GM19351 (cell line): ENCODE measurements around the gene RANBP9.
A peak's percentile ranks its signal among the peaks of the same experiment; 100 is the strongest.

ENCODE experiments used
- ATAC-seq: cut with Tn5 transposase; IDR thresholded peaks from one replicate; pipeline ENCODE4 v1.9.1; 2021; ENCODE audit warnings: mild to moderate bottlenecking, moderate library complexity; ENCODE audit not compliant: unreplicated experiment

RANBP9 gene

GRCh38 chr6:13604546-13605416, 106.9 kb downstream of the RANBP9 start:
- ATAC-seq = no peak

GRCh38 chr6:13604135-13604534, 107.5 kb downstream of the RANBP9 start:
- ATAC-seq = no peak

- no peak for ATAC-seq
Measured at GRCh38 chr6:13600036-13600435, 111.6 kb downstream of the RANBP9 start.

- no peak for ATAC-seq
Measured at GRCh38 chr6:13597073-13597472, 114.6 kb downstream of the RANBP9 start.

GRCh38 chr6:13593720-13594119, 117.9 kb downstream of the RANBP9 start:
- no peak for ATAC-seq

GRCh38 chr6:13593103-13593502, 118.5 kb downstream of the RANBP9 start:
- ATAC-seq = no peak

GRCh38 chr6:13591205-13591921, 120.3 kb downstream of the RANBP9 start:
- ATAC-seq = no peak

- no peak for ATAC-seq
Measured at GRCh38 chr6:13590574-13591153, 121.0 kb downstream of the RANBP9 start.

GRCh38 chr6:13589801-13590200, 121.8 kb downstream of the RANBP9 start:
- no peak for ATAC-seq

GRCh38 chr6:13586603-13587542, 124.8 kb downstream of the RANBP9 start:
- ATAC-seq = no peak

GRCh38 chr6:13581700-13582229, 129.9 kb downstream of the RANBP9 start:
- no peak for ATAC-seq

GRCh38 chr6:13579911-13580310, 131.7 kb downstream of the RANBP9 start:
- ATAC-seq = no peak

- no peak for ATAC-seq
Measured at GRCh38 chr6:13577926-13578325, 133.7 kb downstream of the RANBP9 start.

GRCh38 chr6:13576017-13576416, 135.6 kb downstream of the RANBP9 start:
- no peak for ATAC-seq

GRCh38 chr6:13575377-13575775, 136.3 kb downstream of the RANBP9 start:
- no peak for ATAC-seq

GRCh38 chr6:13574571-13575376, 136.9 kb downstream of the RANBP9 start, which contains the start of gene SIRT5:
SIRT5 (plus strand) TSS chr6:13574601; CDS start chr6:13584111, 9,510 bp downstream.
- peak; percentile 70 for ATAC-seq

- ATAC-seq = peak; percentile 65
Measured at GRCh38 chr6:13574149-13574570, 137.5 kb downstream of the RANBP9 start.

GRCh38 chr6:13573669-13574110, 137.9 kb downstream of the RANBP9 start:
- ATAC-seq = no peak

- no peak for ATAC-seq
Measured at GRCh38 chr6:13572951-13573654, 138.5 kb downstream of the RANBP9 start.
